K562 (cell line): Measurements from ENCODE around the gene HEBP2. TPM values are rescaled to one million over a fixed set of nuclear protein-coding genes. Genes with fewer than 3 reads are reported as not detected.
A peak's percentile ranks its signal among the peaks of the same experiment; 100 is the strongest.

ENCODE experiments used
- ATF7 ChIP-seq: fragments of 450-650 bp; IDR thresholded peaks from 2 replicates; pipeline ENCODE4 v1.7.1; 2014; ENCODE audit warnings: mild to moderate bottlenecking, moderate library complexity
- CEBPZ ChIP-seq: fragments of 150-350 bp; IDR thresholded peaks from 2 replicates; pipeline ENCODE4 v1.6.1; 2014; ENCODE audit warnings: low read depth, mild to moderate bottlenecking, low read length, borderline replicate concordance
- CLOCK ChIP-seq: fragments of 250-450 bp; sonication (Bioruptor Pico); IDR thresholded peaks from 2 replicates; pipeline ENCODE4 v1.4.0; 2020; ENCODE audit warnings: mild to moderate bottlenecking, moderate library complexity, borderline replicate concordance
- FOXM1 ChIP-seq, 2 experiments: fragments of 450-650 bp in 1 of 2; sonication (generic) in 1 of 2; formaldehyde crosslinking in 1 of 2; IDR thresholded peaks; 2 replicates each; pipeline versions ENCODE4 v1.6.1 to v1.9.0; 2017 to 2022; ENCODE audit warnings: low read depth in 2 of 2, mild to moderate bottlenecking in 2 of 2, missing genetic modification reagents in 1 of 2, moderate library complexity in 1 of 2
- FOXO4 ChIP-seq: fragments of 450-650 bp; formaldehyde crosslinking; IDR thresholded peaks from 2 replicates; pipeline ENCODE4 v1.4.0; 2020; ENCODE audit warnings: mild to moderate bottlenecking, moderate library complexity
- HINFP ChIP-seq: fragments of 450-650 bp; conservative IDR thresholded peaks from 2 replicates; pipeline ENCODE4 v1.6.1; 2016; ENCODE audit warnings: missing genetic modification characterization, low read depth, mild to moderate bottlenecking, control low read depth, missing compliant biosample characterization
- JUND ChIP-seq, 2 experiments: IDR thresholded peaks; 2 replicates in 1 of 2; 3 replicates in 1 of 2; pipeline ENCODE4 v1.6.1; 2011; ENCODE audit warnings: borderline replicate concordance in 2 of 2, low read depth in 2 of 2, low read length in 2 of 2, improper control_type of control experiment in 1 of 2, missing biosample characterization in 1 of 2, missing genetic modification characterization in 1 of 2, missing genetic modification reagents in 1 of 2
- RBM34 ChIP-seq: fragments of 200-400 bp; formaldehyde crosslinking; IDR thresholded peaks from 2 replicates; pipeline ENCODE4 v1.6.1; 2018; ENCODE audit warnings: low read length, borderline replicate concordance; ENCODE audit not compliant: insufficient read depth
- SIN3A ChIP-seq, 2 experiments: fragments of 150-350 bp in 1 of 2; IDR thresholded peaks; 2 replicates each; pipeline ENCODE4 v1.6.1; 2011 to 2016; ENCODE audit warnings: borderline replicate concordance in 2 of 2, low read depth in 2 of 2, low read length in 2 of 2, mild to moderate bottlenecking in 2 of 2, moderate library complexity in 2 of 2; ENCODE audit not compliant: control insufficient read depth in 1 of 2
- SMARCB1 ChIP-seq: IDR thresholded peaks from 2 replicates; pipeline ENCODE4 v1.6.1; 2011; ENCODE audit warnings: improper control_type of control experiment, low read depth; ENCODE audit not compliant: insufficient read length
- STAT5B ChIP-seq: fragments of 250-450 bp; sonication (Bioruptor Pico); IDR thresholded peaks from 2 replicates; pipeline ENCODE4 v1.8.0; 2021; ENCODE audit warnings: mild to moderate bottlenecking, inconsistent platforms
- TBL1XR1 ChIP-seq, 2 experiments: IDR thresholded peaks; 2 replicates each; pipeline ENCODE4 v1.6.1; 2012; ENCODE audit warnings: improper control_type of control experiment in 2 of 2, low read length in 2 of 2, mild to moderate bottlenecking in 1 of 2
- ZNF311 ChIP-seq: fragments of 250-450 bp; sonication (Bioruptor Pico); IDR thresholded peaks from 2 replicates; pipeline ENCODE4 v1.4.0; 2020; ENCODE audit warnings: mild to moderate bottlenecking, moderate library complexity
- ZNF354B ChIP-seq: fragments of 250-450 bp; sonication (Bioruptor Pico); IDR thresholded peaks from 2 replicates; pipeline ENCODE4 v1.4.0; 2020
- ZNF644 ChIP-seq: fragments of 200-800 bp; sonication (Bioruptor generic); IDR thresholded peaks from 2 replicates; pipeline ENCODE4 v1.6.1; 2016; ENCODE audit warnings: low read depth, missing genetic modification characterization, missing compliant biosample characterization
- polyA plus RNA-seq, 8 experiments: library from polyadenylated mRNA; depleted of rRNA in 4 of 8; stranded (reverse) in 5 of 8; unstranded in 3 of 8; fragments of >200 nt; fragmentation: Nextera tagmentation in 2 of 8; fragmentation: Illumina TruSeq in 1 of 8; extraction: Ambion mirVana in 2 of 8; extraction: Trizol in 1 of 8; gene quantifications; 2 replicates each; pipeline versions ENCODE4 v1.2.1 to v1.2.3, GENCODE V29; 2011 to 2014; ENCODE audit warnings: inconsistent platforms in 1 of 8, missing spikeins in 1 of 8
- total RNA-seq, 7 experiments: library from RNA; depleted of rRNA in 6 of 7; stranded (reverse); fragments of >200 nt in 6 of 7; fragmentation: Illumina TruSeq in 2 of 7; extraction: Trizol in 2 of 7; gene quantifications; 2 replicates each; pipeline versions ENCODE4 v1.2.1 to v1.2.3, GENCODE V29; 2011 to 2021; ENCODE audit warnings: low replicate concordance in 1 of 7

HEBP2 gene
- total and polyA plus RNA-seq, 9 of the 15 experiments (the other 6 are each of a cell fraction or from before 2014, with no cell fraction given) = 8.5 to 63.7 (median 36.9) TPM

GRCh38 chr6:138403801-138404665, at the start of gene HEBP2 (continued):
- TF ChIP-seq ZNF311 (CRISPR knock-in tag) = no peak
- TF ChIP-seq CLOCK (CRISPR knock-in tag) = no peak
- no peak for TF ChIP-seq FOXM1 (IDR thresholded peaks at IDR 0.05; ENCODE audit: low read depth)
- no peak; the same call in 1 of the 2 replicates for TF ChIP-seq FOXM1 (CRISPR knock-in tag; IDR thresholded peaks at IDR 0.05; ENCODE audit: low read depth)
- peak; percentile 36; the same call in 1 of the 2 replicates for TF ChIP-seq ZNF644 (tag)
- TF ChIP-seq HINFP (tag) = no peak
- no peak for TF ChIP-seq ZNF354B (CRISPR knock-in tag)
- no peak for TF ChIP-seq RBM34
- TF ChIP-seq FOXO4 (CRISPR knock-in tag) = no peak
- peak; percentile 76; the same call in 1 of the 2 replicates for TF ChIP-seq ATF7
- TF ChIP-seq SMARCB1 = no peak
- TF ChIP-seq SIN3A (IDR thresholded peaks at IDR 0.05; ENCODE audit: borderline replicate concordance in 2 of 2, control insufficient read depth in 1 of 2, low read depth in 2 of 2, low read length in 2 of 2) = no peak; a peak in 1 of 4 replicates
- no peak for TF ChIP-seq CEBPZ
- peak; percentile 68; the same call in 1 of the 2 replicates for TF ChIP-seq JUND (IDR thresholded peaks at IDR 0.05; ENCODE audit: borderline replicate concordance, low read depth, low read length)
- no peak; the same call in 2 of the 3 replicates for TF ChIP-seq JUND (tag; IDR thresholded peaks at IDR 0.05; ENCODE audit: borderline replicate concordance, low read depth, low read length)
- peak in 1 of 2 experiments; percentile 62; a peak in 2 of 4 replicates for TF ChIP-seq TBL1XR1 (IDR thresholded peaks at IDR 0.05; ENCODE audit: low read length in 2 of 2)
- no peak for TF ChIP-seq STAT5B (CRISPR knock-in tag)
